ENCODE data around the gene ERN2. TPM values are rescaled to one million over a fixed set of nuclear protein-coding genes. Genes with fewer than 3 reads are reported as not detected.

The ERN2 gene
- total and polyA plus RNA-seq, 2 of the 13 experiments (the other 11 are each of a cell fraction or from before 2014, with no cell fraction given) = 2.2 to 3.5 TPM

DNA sequence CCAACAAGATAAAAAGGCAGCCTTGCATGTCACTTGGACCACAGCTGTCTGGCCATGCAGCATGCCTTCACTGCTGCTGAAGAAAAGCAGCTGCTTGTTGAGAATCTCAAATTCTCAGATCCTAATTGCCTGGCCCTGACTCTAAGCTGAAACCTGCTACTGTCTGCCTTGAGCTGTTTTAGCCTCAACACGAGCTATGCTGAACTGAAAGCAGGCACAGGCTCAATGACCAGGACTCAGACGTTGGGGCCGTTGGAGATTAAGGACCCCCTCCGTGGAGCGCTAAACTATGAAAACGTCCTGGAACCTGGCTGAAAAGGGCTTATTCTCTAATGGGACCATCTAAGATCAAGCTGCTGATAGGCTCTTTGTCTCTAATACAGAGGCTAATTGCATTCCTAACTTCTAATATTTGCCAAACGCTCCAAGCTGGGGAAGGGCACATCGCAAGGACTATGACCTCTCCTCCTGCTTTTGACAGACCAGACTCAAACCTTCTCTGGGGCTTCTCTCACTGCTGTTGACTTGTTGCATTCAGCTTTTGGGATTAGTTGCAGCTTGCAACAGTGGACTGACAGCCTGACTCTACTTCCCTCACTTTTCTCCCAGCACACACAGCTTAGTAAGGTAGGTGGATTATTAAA lies 38.9 kb downstream of the ERN2 start:
- no TSS peak for BruUV-seq (replicated peaks)
- FAIRE-seq (peak; percentile 68), DNase-seq (ENCODE audit: low spot score) (peak; percentile 84), ATAC-seq (peak; percentile 68)
- intact Hi-C loops (cut with micrococcal nuclease; ENCODE audit: unreplicated experiment) = no loop called here
- CTCF ChIA-PET (ENCODE audit: low intra/inter-chr PET ratio, low total read pairs) = no interaction called here
- POLR2A ChIA-PET = interaction anchor here (0.6 to 1.5 kb wide), 4 partner anchors 12 to 57 kb away, joined by 3 to 9 read pairs (median 4); partner anchors contain the start of genes DCTN5 and PALB2
- Histone ChIP-seq H3K4me1 (ENCODE audit: insufficient read depth, low read length) (peaks cover 43% of the 10 kb centered on the region), H3K4me2 (ENCODE audit: low read depth, low read length) (peak overlapping the region; percentile 76), H4K20me1 (ENCODE audit: insufficient read depth, low read length) (peaks cover 4% of the 10 kb centered on the region; the same call in 1 of the 2 replicates), H3K79me2 (ENCODE audit: insufficient read depth, low read length) (peaks cover 4% of the 10 kb centered on the region), H3K27ac (ENCODE audit: extremely low read length, insufficient read depth, low read length) (peak overlapping the region; percentile 52), H2AFZ (ENCODE audit: low read length) (no peak overlapping the region), H3K27me3 (ENCODE audit: control insufficient read depth in 1 of 2, insufficient read depth in 2 of 2, low read length in 2 of 2) (no peaks in the 10 kb centered on the region; a peak in 1 of 5 replicates), H3K4me3 (replicated peaks in 1 of 3; ENCODE audit: insufficient read depth in 1 of 3, low read depth in 2 of 3, low read length in 3 of 3) (peak overlapping the region in 2 of 3 experiments; percentile 16 to 33; a peak in 3 of 6 replicates), H3K9me3 (ENCODE audit: low read length) (no peaks in the 10 kb centered on the region), H3K9ac (ENCODE audit: insufficient read depth, low read depth, low read length) (peak overlapping the region; percentile 9; the same call in 1 of the 2 replicates), H3K36me3 (replicated peaks in 1 of 2; ENCODE audit: control insufficient read depth in 1 of 2, insufficient read depth in 2 of 2, low read length in 2 of 2) (peaks cover 14 to 34% of the 10 kb centered on the region in 2 experiments)
- in situ Hi-C loops (cut with HindIII; ENCODE audit: extremely low pct_ligation_motif_present, low pct_unique_long_range_greater_than_20kb) = no loop called here
- 12% methylated on average over 8 of the region's 8 CpGs for WGBS (ENCODE audit: low lambda C conversion rate)
- TF ChIP-seq, protein P1, sequence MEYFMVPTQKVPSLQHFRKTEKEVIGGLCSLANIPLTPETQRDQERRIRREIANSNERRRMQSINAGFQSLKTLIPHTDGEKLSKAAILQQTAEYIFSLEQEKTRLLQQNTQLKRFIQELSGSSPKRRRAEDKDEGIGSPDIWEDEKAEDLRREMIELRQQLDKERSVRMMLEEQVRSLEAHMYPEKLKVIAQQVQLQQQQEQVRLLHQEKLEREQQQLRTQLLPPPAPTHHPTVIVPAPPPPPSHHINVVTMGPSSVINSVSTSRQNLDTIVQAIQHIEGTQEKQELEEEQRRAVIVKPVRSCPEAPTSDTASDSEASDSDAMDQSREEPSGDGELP (IDR thresholded peaks at IDR 0.05; ENCODE audit: borderline replicate concordance, low read depth) = 0 out of 2 replicates have a peak, but pooled peaks have one; percentile 8
- TF ChIP-seq, protein P2, sequence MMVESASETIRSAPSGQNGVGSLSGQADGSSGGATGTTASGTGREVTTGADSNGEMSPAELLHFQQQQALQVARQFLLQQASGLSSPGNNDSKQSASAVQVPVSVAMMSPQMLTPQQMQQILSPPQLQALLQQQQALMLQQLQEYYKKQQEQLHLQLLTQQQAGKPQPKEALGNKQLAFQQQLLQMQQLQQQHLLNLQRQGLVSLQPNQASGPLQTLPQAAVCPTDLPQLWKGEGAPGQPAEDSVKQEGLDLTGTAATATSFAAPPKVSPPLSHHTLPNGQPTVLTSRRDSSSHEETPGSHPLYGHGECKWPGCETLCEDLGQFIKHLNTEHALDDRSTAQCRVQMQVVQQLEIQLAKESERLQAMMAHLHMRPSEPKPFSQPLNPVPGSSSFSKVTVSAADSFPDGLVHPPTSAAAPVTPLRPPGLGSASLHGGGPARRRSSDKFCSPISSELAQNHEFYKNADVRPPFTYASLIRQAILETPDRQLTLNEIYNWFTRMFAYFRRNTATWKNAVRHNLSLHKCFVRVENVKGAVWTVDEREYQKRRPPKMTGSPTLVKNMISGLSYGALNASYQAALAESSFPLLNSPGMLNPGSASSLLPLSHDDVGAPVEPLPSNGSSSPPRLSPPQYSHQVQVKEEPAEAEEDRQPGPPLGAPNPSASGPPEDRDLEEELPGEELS (CRISPR knock-in tag; IDR thresholded peaks at IDR 0.05) = 0 out of 2 replicates have a peak, but pooled peaks have one; percentile 8
- TF ChIP-seq ZNF772 (CRISPR knock-in tag; IDR thresholded peaks at IDR 0.05) (0 out of 2 replicates have a peak, but pooled peaks have one; percentile 62), ZNF160 (CRISPR knock-in tag; IDR thresholded peaks at IDR 0.05) (no peak), ASH2L (IDR thresholded peaks at IDR 0.05; ENCODE audit: insufficient read length, low read depth, low read length) (no peak), HNF4G (IDR thresholded peaks at IDR 0.05; ENCODE audit: borderline replicate concordance, low read depth, low read length) (peak; percentile 78), HNF4G (CRISPR knock-in tag; IDR thresholded peaks at IDR 0.05; ENCODE audit: borderline replicate concordance, low read depth) (no peak; the same call in 1 of the 2 replicates), GATA4 (IDR thresholded peaks at IDR 0.05; ENCODE audit: borderline replicate concordance, low read depth) (no peak), ZBTB7B (CRISPR knock-in tag; IDR thresholded peaks at IDR 0.05) (peak; percentile 6; the same call in 1 of the 2 replicates), KDM6A (CRISPR knock-in tag; IDR thresholded peaks at IDR 0.05; ENCODE audit: low read depth) (no peak), RAD21 (CRISPR knock-in tag; IDR thresholded peaks at IDR 0.05) (0 out of 2 replicates have a peak, but pooled peaks have one; percentile 16), ZNF101 (CRISPR knock-in tag; IDR thresholded peaks at IDR 0.05; ENCODE audit: borderline replicate concordance, low read depth) (no peak), ZFP36L1 (CRISPR knock-in tag; IDR thresholded peaks at IDR 0.05) (no peak)
- TF ChIP-seq, protein P3, sequence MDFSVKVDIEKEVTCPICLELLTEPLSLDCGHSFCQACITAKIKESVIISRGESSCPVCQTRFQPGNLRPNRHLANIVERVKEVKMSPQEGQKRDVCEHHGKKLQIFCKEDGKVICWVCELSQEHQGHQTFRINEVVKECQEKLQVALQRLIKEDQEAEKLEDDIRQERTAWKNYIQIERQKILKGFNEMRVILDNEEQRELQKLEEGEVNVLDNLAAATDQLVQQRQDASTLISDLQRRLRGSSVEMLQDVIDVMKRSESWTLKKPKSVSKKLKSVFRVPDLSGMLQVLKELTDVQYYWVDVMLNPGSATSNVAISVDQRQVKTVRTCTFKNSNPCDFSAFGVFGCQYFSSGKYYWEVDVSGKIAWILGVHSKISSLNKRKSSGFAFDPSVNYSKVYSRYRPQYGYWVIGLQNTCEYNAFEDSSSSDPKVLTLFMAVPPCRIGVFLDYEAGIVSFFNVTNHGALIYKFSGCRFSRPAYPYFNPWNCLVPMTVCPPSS (IDR thresholded peaks at IDR 0.05) = no peak
- TF ChIP-seq, protein P4, sequence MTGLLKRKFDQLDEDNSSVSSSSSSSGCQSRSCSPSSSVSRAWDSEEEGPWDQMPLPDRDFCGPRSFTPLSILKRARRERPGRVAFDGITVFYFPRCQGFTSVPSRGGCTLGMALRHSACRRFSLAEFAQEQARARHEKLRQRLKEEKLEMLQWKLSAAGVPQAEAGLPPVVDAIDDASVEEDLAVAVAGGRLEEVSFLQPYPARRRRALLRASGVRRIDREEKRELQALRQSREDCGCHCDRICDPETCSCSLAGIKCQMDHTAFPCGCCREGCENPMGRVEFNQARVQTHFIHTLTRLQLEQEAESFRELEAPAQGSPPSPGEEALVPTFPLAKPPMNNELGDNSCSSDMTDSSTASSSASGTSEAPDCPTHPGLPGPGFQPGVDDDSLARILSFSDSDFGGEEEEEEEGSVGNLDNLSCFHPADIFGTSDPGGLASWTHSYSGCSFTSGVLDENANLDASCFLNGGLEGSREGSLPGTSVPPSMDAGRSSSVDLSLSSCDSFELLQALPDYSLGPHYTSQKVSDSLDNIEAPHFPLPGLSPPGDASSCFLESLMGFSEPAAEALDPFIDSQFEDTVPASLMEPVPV (CRISPR knock-in tag; IDR thresholded peaks at IDR 0.05) = no peak
- TF ChIP-seq, protein P5, sequence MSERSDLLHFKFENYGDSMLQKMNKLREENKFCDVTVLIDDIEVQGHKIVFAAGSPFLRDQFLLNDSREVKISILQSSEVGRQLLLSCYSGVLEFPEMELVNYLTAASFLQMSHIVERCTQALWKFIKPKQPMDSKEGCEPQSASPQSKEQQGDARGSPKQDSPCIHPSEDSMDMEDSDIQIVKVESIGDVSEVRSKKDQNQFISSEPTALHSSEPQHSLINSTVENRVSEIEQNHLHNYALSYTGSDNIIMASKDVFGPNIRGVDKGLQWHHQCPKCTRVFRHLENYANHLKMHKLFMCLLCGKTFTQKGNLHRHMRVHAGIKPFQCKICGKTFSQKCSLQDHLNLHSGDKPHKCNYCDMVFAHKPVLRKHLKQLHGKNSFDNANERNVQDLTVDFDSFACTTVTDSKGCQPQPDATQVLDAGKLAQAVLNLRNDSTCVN (CRISPR knock-in tag; IDR thresholded peaks at IDR 0.05; ENCODE audit: borderline replicate concordance) = no peak

Data from HepG2 (cell line).